ENCODE results near the gene CCDC88C.
A peak's percentile ranks its signal among the peaks of the same experiment; 100 is the strongest.

CCDC88C gene

DNA sequence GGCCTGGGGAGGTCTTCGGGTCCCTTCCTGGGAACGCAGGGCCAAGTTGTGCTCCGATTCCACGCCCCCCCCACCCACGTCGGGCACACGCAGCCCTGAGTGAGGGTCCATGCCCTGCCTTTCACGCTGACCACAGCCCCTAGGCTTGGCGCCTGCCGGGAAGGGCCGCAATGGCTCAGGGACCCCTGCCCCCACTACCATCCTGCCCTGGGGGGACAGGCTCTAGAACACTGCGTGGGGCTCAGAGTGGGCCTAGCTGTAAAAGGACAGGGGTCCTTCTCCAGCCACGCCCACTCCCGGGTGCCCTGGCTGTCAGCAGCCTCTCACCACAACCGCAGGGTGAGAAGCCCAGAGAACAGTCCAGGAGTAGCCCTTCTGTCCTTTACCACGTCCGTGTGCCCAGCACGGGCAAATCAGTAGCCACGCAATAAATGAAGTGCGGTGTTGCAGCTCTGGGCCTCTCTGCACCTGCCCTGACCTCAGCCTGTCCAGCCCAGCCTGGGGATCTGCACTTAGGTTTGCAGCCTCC is 163.8 kb downstream of the CCDC88C start:
- H2BK120ac ChIP-seq (ENCODE audit: low read depth, low read length) = no peak overlapping the region
- no peaks in the 10 kb centered on the region for H3K36me3 ChIP-seq (ENCODE audit: control insufficient read depth in 1 of 2, insufficient read depth in 2 of 2, low read depth in 1 of 2, low read length in 2 of 2)
- no peaks in the 10 kb centered on the region for H3K27me3 ChIP-seq (ENCODE audit: control insufficient read depth in 1 of 2, insufficient read depth in 1 of 2, low read length in 2 of 2)
- peak overlapping the region; percentile 78 for H3K9ac ChIP-seq (ENCODE audit: low read length)
- H2BK5ac ChIP-seq (ENCODE audit: low read depth, low read length, poor library complexity, severe bottlenecking) = peak overlapping the region; percentile 1
- WGBS = 29% methylated on average over 16 of the region's 20 CpGs
- peak overlapping the region; percentile 96 for H3K4me2 ChIP-seq (ENCODE audit: low read length, poor library complexity, severe bottlenecking)
- H2BK12ac ChIP-seq (ENCODE audit: low read length in 2 of 2) = peak overlapping the region in 1 of 2 experiments; percentile 75
- peak overlapping the region in 1 of 2 experiments; percentile 82 for H3K14ac ChIP-seq (ENCODE audit: low read length in 2 of 2)
- H3K4me3 ChIP-seq (ENCODE audit: insufficient read depth in 1 of 2, low read depth in 1 of 2, low read length in 2 of 2) = peak overlapping the region; percentile 61 to 79
- no peaks in the 10 kb centered on the region for H3K79me1 ChIP-seq (replicated peaks; ENCODE audit: low read length, poor library complexity, severe bottlenecking)
- peaks cover 38% of the 10 kb centered on the region for H3K4me1 ChIP-seq (ENCODE audit: control insufficient read depth, insufficient read depth, low read depth, low read length)
- H3K9me3 ChIP-seq (ENCODE audit: control insufficient read depth, low read length) = no peaks in the 10 kb centered on the region
- H3K23ac ChIP-seq (ENCODE audit: low read length in 2 of 2) = peak overlapping the region in 1 of 2 experiments; percentile 86
- no peak overlapping the region for H3K27ac ChIP-seq (ENCODE audit: low read length, poor library complexity, severe bottlenecking)
- peak overlapping the region; percentile 57 for H4K91ac ChIP-seq (ENCODE audit: low read length)
- H2AK5ac ChIP-seq (ENCODE audit: low read length, severe bottlenecking) = no peak overlapping the region
- peak overlapping the region; percentile 30 to 81 for H3K18ac ChIP-seq (ENCODE audit: low read depth in 1 of 2, low read length in 2 of 2)
- H2AFZ ChIP-seq (ENCODE audit: low read depth, low read length) = peak overlapping the region; percentile 78
- no peak overlapping the region for H2BK15ac ChIP-seq (ENCODE audit: low read depth, poor library complexity, severe bottlenecking)
- H4K8ac ChIP-seq (ENCODE audit: low read length) = peak overlapping the region; percentile 90
- peak overlapping the region; percentile 32 to 58 for H3K4ac ChIP-seq (ENCODE audit: low read depth in 1 of 2, low read length in 2 of 2)
- DNase-seq = no peak

DNA sequence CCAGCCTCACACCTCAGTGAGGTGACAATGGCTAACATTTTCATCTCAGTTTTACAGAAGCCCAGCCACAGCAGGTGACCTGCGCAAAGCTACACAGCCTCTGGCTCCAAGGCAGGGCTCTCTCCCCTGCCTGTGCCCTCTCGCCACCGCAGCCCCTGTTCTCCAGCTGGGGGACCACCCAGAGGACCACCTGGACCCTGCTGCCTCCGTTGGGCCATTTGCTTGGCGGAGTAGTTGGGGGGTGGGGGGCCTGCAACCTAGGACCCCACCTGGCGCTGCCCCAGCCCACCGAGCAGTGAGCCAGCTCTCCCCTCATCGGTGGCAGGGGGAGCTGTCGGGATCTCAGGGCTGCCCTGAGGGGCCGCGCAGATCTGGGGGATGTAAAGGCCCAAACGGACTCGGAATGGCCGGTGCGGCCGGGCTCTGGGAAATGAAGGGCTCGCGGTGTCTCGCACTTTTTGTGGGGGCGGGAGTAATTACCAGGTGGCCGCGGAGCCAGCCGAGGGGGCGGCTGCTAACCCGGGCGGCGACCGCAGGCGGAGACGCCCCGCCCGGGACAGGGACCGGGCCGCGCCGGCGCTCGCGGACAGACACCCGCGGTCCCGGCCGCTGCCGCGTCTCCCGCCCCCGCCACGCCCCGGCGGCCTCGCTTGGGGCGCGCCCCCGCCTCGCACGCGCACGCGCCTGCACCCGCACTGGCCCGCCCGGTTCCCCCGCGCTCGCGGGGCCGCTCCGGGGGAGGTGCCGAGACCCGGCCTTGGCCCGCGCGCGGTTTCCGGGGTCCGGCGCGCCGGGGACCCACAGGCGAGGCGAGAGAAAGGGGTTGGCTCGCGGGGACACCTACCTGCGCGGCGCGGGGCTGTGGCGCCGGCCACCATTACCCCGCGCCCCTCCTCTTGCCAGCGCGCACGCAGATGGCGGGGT is 164.5 kb downstream of the CCDC88C start:
- no peak overlapping the region for H2BK5ac ChIP-seq (ENCODE audit: low read depth, low read length, poor library complexity, severe bottlenecking)
- H2BK120ac ChIP-seq (ENCODE audit: low read depth, low read length) = no peak overlapping the region
- WGBS = 2% methylated on average over 46 of the region's 95 CpGs
- no peak overlapping the region for H3K27ac ChIP-seq (ENCODE audit: low read length, poor library complexity, severe bottlenecking)
- peak overlapping the region; percentile 11 to 75 for H2BK12ac ChIP-seq (ENCODE audit: low read length in 2 of 2)
- H3K9ac ChIP-seq (ENCODE audit: low read length) = peak overlapping the region; percentile 82
- H2AFZ ChIP-seq (ENCODE audit: low read depth, low read length) = peak overlapping the region; percentile 78
- peak overlapping the region in 1 of 2 experiments; percentile 82 for H3K14ac ChIP-seq (ENCODE audit: low read length in 2 of 2)
- H3K79me1 ChIP-seq (replicated peaks; ENCODE audit: low read length, poor library complexity, severe bottlenecking) = no peaks in the 10 kb centered on the region
- H3K23ac ChIP-seq (ENCODE audit: low read length in 2 of 2) = peak overlapping the region in 1 of 2 experiments; percentile 97
- H2AK5ac ChIP-seq (ENCODE audit: low read length, severe bottlenecking) = peak overlapping the region; percentile 67
- H4K8ac ChIP-seq (ENCODE audit: low read length) = peak overlapping the region; percentile 90
- H3K27me3 ChIP-seq (ENCODE audit: control insufficient read depth in 1 of 2, insufficient read depth in 1 of 2, low read length in 2 of 2) = no peaks in the 10 kb centered on the region
- H3K4me3 ChIP-seq (ENCODE audit: insufficient read depth in 1 of 2, low read depth in 1 of 2, low read length in 2 of 2) = peak overlapping the region; percentile 61 to 79
- peaks cover 38% of the 10 kb centered on the region for H3K4me1 ChIP-seq (ENCODE audit: control insufficient read depth, insufficient read depth, low read depth, low read length)
- H3K4ac ChIP-seq (ENCODE audit: low read depth in 1 of 2, low read length in 2 of 2) = peak overlapping the region; percentile 32 to 58
- peak overlapping the region; percentile 18 for H4K91ac ChIP-seq (ENCODE audit: low read length)
- no peaks in the 10 kb centered on the region for H3K9me3 ChIP-seq (ENCODE audit: control insufficient read depth, low read length)
- no peaks in the 10 kb centered on the region for H3K36me3 ChIP-seq (ENCODE audit: control insufficient read depth in 1 of 2, insufficient read depth in 2 of 2, low read depth in 1 of 2, low read length in 2 of 2)
- peak; percentile 26 for DNase-seq
- peak overlapping the region; percentile 96 for H3K4me2 ChIP-seq (ENCODE audit: low read length, poor library complexity, severe bottlenecking)
- peak overlapping the region; percentile 30 to 81 for H3K18ac ChIP-seq (ENCODE audit: low read depth in 1 of 2, low read length in 2 of 2)
- H2BK15ac ChIP-seq (ENCODE audit: low read depth, poor library complexity, severe bottlenecking) = peak overlapping the region; percentile 15

DNA sequence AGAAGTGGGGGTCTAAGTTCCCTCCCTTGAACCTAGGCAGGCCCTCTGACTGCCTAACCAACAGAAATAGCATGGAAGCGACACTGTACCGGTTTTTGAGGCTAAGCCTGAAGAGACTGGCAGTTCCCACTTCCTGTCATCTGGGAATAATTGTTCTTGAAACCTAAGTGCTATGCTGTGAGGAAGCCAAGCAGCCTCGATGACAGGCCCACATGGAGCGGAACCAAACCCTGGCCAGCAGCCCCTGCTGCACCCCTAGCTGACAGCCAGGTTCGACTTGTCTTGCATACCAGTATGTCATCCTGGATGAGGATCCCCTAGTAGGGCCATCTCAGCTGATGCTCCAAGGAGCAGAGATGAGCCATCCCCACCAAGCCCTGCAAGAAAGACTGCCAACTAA is 166.7 kb downstream of the CCDC88C start:
- Histone ChIP-seq H3K4ac (ENCODE audit: low read depth in 1 of 2, low read length in 2 of 2) (no peak overlapping the region), H2AFZ (ENCODE audit: low read depth, low read length) (no peak overlapping the region), H3K9me3 (ENCODE audit: control insufficient read depth, low read length) (no peaks in the 10 kb centered on the region), H3K23ac (ENCODE audit: low read length in 2 of 2) (no peak overlapping the region), H3K4me3 (ENCODE audit: insufficient read depth in 1 of 2, low read depth in 1 of 2, low read length in 2 of 2) (no peak overlapping the region), H3K36me3 (ENCODE audit: control insufficient read depth in 1 of 2, insufficient read depth in 2 of 2, low read depth in 1 of 2, low read length in 2 of 2) (no peaks in the 10 kb centered on the region), H3K14ac (ENCODE audit: low read length in 2 of 2) (no peak overlapping the region), H3K9ac (ENCODE audit: low read length) (no peak overlapping the region), H2BK12ac (ENCODE audit: low read length in 2 of 2) (no peak overlapping the region), H3K4me2 (ENCODE audit: low read length, poor library complexity, severe bottlenecking) (no peak overlapping the region), H3K4me1 (ENCODE audit: control insufficient read depth, insufficient read depth, low read depth, low read length) (peaks cover 39% of the 10 kb centered on the region), H2BK5ac (ENCODE audit: low read depth, low read length, poor library complexity, severe bottlenecking) (no peak overlapping the region), H3K79me1 (replicated peaks; ENCODE audit: low read length, poor library complexity, severe bottlenecking) (no peaks in the 10 kb centered on the region), H4K8ac (ENCODE audit: low read length) (no peak overlapping the region), H4K91ac (ENCODE audit: low read length) (no peak overlapping the region), H2AK5ac (ENCODE audit: low read length, severe bottlenecking) (peak overlapping the region; percentile 74), H3K27me3 (ENCODE audit: control insufficient read depth in 1 of 2, insufficient read depth in 1 of 2, low read length in 2 of 2) (no peaks in the 10 kb centered on the region), H3K27ac (ENCODE audit: low read length, poor library complexity, severe bottlenecking) (no peak overlapping the region), H3K18ac (ENCODE audit: low read depth in 1 of 2, low read length in 2 of 2) (no peak overlapping the region), H2BK120ac (ENCODE audit: low read depth, low read length) (no peak overlapping the region), H2BK15ac (ENCODE audit: low read depth, poor library complexity, severe bottlenecking) (no peak overlapping the region)
- whole genome bisulfite sequencing = 46% methylated on average over 5 of the region's 5 CpGs
- no peak for DNase-seq

All from mesenchymal stem cell (in vitro differentiated cells and primary cell).